Esophagus squamous epithelium (tissue), 5 donors: ENCODE results near the gene PTPRS. TPM values are rescaled to one million over a fixed set of nuclear protein-coding genes. Genes with fewer than 3 reads are reported as not detected.

Experiments
- DNase-seq: peaks from one replicate; lab custom pipeline; 2025; lab: John Stamatoyannopoulos, UW
- H3K27ac ChIP-seq, 4 donors: fragments of 200-600 bp; sonication (generic); one replicate each; pipeline ENCODE4 v1.5.1; 2016 to 2019; ENCODE audit warnings: mild to moderate bottlenecking in 1 of 4
- H3K27me3 ChIP-seq, 4 donors: fragments of 200-600 bp; sonication (generic); 1 replicate in 3 of 4; 2 replicates in 1 of 4; pipeline versions ENCODE4 v1.5.1 to v1.6.0; 2017 to 2021; ENCODE audit warnings: antibody characterized with exemption in 1 of 4
- H3K36me3 ChIP-seq, 3 donors: fragments of 200-600 bp; sonication (generic); one replicate each; pipeline ENCODE4 v1.5.1; 2016 to 2019
- H3K4me1 ChIP-seq, 3 donors: fragments of 200-600 bp; sonication (generic); one replicate each; pipeline ENCODE4 v1.5.1; 2017 to 2019
- H3K4me3 ChIP-seq, 4 donors: fragments of 200-600 bp; sonication (generic); 1 replicate in 3 of 4; 2 replicates in 1 of 4; pipeline ENCODE4 v1.5.1; 2016 to 2019; ENCODE audit warnings: mild to moderate bottlenecking in 2 of 4, moderate library complexity in 1 of 4
- H3K9me3 ChIP-seq, 3 donors: fragments of 200-600 bp; sonication (generic); one replicate each; pipeline ENCODE4 v1.5.1; 2016 to 2019
- CTCF ChIP-seq, 6 experiments: fragments of 450-650 bp in 4 of 6; fragments of 200-600 bp in 2 of 6; sonication (generic) in 2 of 6; IDR thresholded peaks; one replicate each; pipeline ENCODE4 v1.5.1; 2016 to 2019; ENCODE audit warnings: antibody characterized with exemption in 6 of 6, mild to moderate bottlenecking in 4 of 6, moderate library complexity in 4 of 6
- POLR2A ChIP-seq, 4 donors: fragments of 450-650 bp; IDR thresholded peaks; one replicate each; pipeline ENCODE4 v1.6.1; 2017; ENCODE audit warnings: antibody characterized with exemption in 4 of 4, mild to moderate bottlenecking in 4 of 4, moderate library complexity in 3 of 4
- WGBS, 2 donors: methylation state at CpG; one replicate each; pipeline ENCODE4 v1.1.5; 2018; 5-methylcytosine and 5-hydroxymethylcytosine counted together
- intact Hi-C: fragments of 100-400 bp; cut with DNase I; formaldehyde crosslinking; loops from one replicate; pipeline ENCODE4 v1.15.0; 2022
- total RNA-seq, 4 donors: library from RNA; depleted of rRNA; stranded (reverse); fragments of >200 nt; gene quantifications; one replicate each; pipeline ENCODE4 v1.1.0, GENCODE V29; 2016
- donor health status: DM: yes; HTN: yes; CAD: no.

Gene PTPRS
- total RNA-seq, 4 donors from 2014 or later: 61.7 to 173 (median 86.6) TPM

DNA sequence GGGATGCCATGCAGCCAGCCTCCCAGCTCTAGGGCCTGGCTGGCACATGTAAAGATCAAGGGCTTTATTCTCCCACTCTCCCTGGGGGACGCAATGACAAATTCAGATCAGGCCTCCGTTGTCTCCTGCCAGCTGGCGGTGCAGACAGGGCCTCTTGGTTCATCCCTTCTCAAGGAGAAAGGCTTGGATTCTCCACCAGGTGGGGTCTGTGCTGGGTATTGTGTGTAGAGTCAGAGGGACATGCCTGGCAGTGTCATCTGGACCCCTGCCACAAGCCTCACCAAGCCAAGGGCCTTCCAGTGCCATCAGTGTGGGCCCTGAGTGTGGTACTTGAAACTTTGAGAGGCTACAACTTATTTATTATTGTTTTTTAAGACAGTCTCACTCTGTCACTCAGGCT, 8.4 kb upstream of the PTPRS start:
- no CpG with 5 or more reads among the region's 3 CpGs for WGBS, 2 donors
- DNase-seq: no peak
- intact Hi-C loops: no loop called here
- no peak overlapping the region for H3K4me3 ChIP-seq
- peaks cover 0 to 11% (median 4%) of the 10 kb centered on the region in 3 donors for H3K4me1 ChIP-seq
- no peak overlapping the region for H3K27ac ChIP-seq
- H3K27me3 ChIP-seq: peaks cover 0 to 49% (median 0%) of the 10 kb centered on the region in 4 donors
- H3K9me3 ChIP-seq: no peaks in the 10 kb centered on the region
- H3K36me3 ChIP-seq: no peaks in the 10 kb centered on the region
- no peak for TF ChIP-seq POLR2A (IDR thresholded peaks at IDR 0.05)
- no peak for TF ChIP-seq CTCF (IDR thresholded peaks at IDR 0.05)

- Histone ChIP-seq H3K27ac (no peak overlapping the region), H3K27me3 (peaks cover 0 to 43% (median 0%) of the 10 kb centered on the region in 4 donors), H3K4me1 (peaks cover 0 to 14% (median 7%) of the 10 kb centered on the region in 3 donors), H3K36me3 (no peaks in the 10 kb centered on the region), H3K4me3 (no peak overlapping the region), H3K9me3 (no peaks in the 10 kb centered on the region)
- intact Hi-C loops: no loop called here
- WGBS, 2 donors: 12 to 17% methylated on average over 5 to 6 of the region's 6 CpGs
- DNase-seq: no peak
- TF ChIP-seq POLR2A (IDR thresholded peaks at IDR 0.05) (no peak), CTCF (IDR thresholded peaks at IDR 0.05) (no peak)
Measured at GRCh38 chr19:5345895-5346386, 5.3 kb upstream of the PTPRS start.

DNA sequence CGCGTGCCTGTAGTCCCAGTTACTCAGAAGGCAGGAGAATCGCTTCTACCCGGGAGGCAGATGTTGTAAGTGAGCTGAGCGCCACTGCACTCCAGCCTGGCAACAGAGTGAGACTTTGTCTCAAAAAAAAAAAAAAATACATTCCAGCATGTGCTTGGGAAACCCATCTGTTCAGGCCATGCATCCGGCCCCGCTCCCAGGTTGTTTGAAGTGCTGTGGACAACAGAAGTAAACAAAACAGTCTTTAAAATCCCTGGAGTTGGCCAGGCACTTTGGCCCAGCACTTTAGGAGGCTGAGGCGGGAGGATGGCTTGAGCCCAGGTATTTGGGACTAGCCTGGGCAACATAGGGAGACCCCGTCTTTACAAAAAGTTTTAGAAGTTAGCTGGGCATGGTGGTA, 3.2 kb upstream of the PTPRS start:
- Histone ChIP-seq H3K27me3 (peaks cover 4 to 60% (median 8%) of the 10 kb centered on the region in 4 donors), H3K27ac (no peak overlapping the region), H3K4me3 (no peak overlapping the region), H3K9me3 (no peaks in the 10 kb centered on the region), H3K4me1 (peaks cover 10 to 33% (median 27%) of the 10 kb centered on the region in 3 donors), H3K36me3 (no peaks in the 10 kb centered on the region)
- intact Hi-C loops: no loop called here
- WGBS, 2 donors: 45 to 52% methylated on average over 5 to 9 of the region's 9 CpGs
- no peak for TF ChIP-seq POLR2A (IDR thresholded peaks at IDR 0.05)
- no peak for TF ChIP-seq CTCF (IDR thresholded peaks at IDR 0.05)
- no peak for DNase-seq

GRCh38 chr19:5342573-5343201, 2.1 kb upstream of the PTPRS start:
- H3K36me3 ChIP-seq: no peaks in the 10 kb centered on the region
- H3K27ac ChIP-seq: no peak overlapping the region
- peaks cover 6 to 61% (median 15%) of the 10 kb centered on the region in 4 donors for H3K27me3 ChIP-seq
- peaks cover 14 to 39% (median 31%) of the 10 kb centered on the region in 3 donors for H3K4me1 ChIP-seq
- no peak overlapping the region for H3K4me3 ChIP-seq
- no peak for DNase-seq
- intact Hi-C loops: no loop called here
- TF ChIP-seq CTCF (IDR thresholded peaks at IDR 0.05) (no peak), POLR2A (IDR thresholded peaks at IDR 0.05) (no peak)
- no peaks in the 10 kb centered on the region for H3K9me3 ChIP-seq
- 55 to 64% methylated on average over 12 of the region's 12 CpGs for WGBS, 2 donors

GRCh38 chr19:5341981-5342380, 1.4 kb upstream of the PTPRS start:
- no peak for TF ChIP-seq POLR2A (IDR thresholded peaks at IDR 0.05)
- no peak for TF ChIP-seq CTCF (IDR thresholded peaks at IDR 0.05)
- intact Hi-C loops: no loop called here
- Histone ChIP-seq H3K9me3 (no peaks in the 10 kb centered on the region), H3K36me3 (no peaks in the 10 kb centered on the region), H3K27ac (no peak overlapping the region), H3K4me1 (peaks cover 14 to 39% (median 31%) of the 10 kb centered on the region in 3 donors), H3K4me3 (no peak overlapping the region), H3K27me3 (peaks cover 6 to 68% (median 19%) of the 10 kb centered on the region in 4 donors)
- WGBS, 2 donors: 56 to 57% methylated on average over 3 to 4 of the region's 4 CpGs
- DNase-seq: no peak
